NT2/D1 (cell line): Measurements from ENCODE around the gene AGBL4.

Experiments used
- YY1 ChIP-seq: IDR thresholded peaks from 2 replicates; pipeline ENCODE4 v1.6.1; 2011; ENCODE audit not compliant: insufficient read length, insufficient read depth
- ZNF274 ChIP-seq: IDR thresholded peaks from 2 replicates; pipeline ENCODE4 v1.6.1; 2011; ENCODE audit warnings: mild to moderate bottlenecking, low read depth, low read length

DNA sequence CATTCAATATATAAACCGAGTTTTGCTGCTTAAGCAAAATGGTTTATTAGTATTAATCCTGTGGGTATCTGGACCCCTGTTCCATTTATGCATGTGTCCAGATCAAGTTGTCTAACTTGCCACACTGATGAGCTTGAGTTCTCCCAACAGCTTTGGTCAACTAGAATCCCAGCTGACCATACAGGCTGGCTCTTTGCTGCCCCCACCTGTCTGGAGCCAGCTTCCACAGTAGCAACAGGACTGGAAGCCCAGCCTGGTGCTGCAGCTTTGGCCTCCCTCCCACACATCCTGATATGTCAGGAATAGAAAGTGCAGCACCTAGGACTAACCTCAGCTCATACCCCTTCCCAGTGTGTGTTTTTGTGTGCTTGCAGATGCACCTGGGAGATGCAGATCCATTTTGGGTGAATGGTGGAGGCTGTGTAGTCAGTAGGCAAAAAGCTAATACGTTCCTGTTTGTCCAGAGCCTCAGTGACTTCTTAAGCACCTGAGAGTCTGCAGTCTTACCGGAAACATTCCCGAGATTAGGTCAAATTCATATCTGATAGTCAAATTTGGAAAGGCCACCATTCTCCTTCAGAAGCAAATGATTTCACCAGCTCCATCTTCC is 1206.1 kb downstream of the AGBL4 start:
- TF ChIP-seq YY1 (no peak), ZNF274 (no peak)
